Head of caudate nucleus (tissue), 42 donors: ENCODE results near the gene MTSS2.
"Not testable (repeated sequence)": the region's sequence is repeated elsewhere in the genome, so short reads cannot be mapped to it uniquely, and the experiment has no call there.

ENCODE experiments used
- DNase-seq, 42 donors: peaks; one replicate each; pipeline versions ENCODE4 v3.0.0 to v3.0.0-alpha.2; 2020 to 2021; ENCODE audit warnings: mixed read lengths in 7 of 42
- intact Hi-C: fragments of 100-400 bp; cut with DNase I; formaldehyde crosslinking; loops from one replicate; pipeline ENCODE4 v1.15.0; 2022

Gene MTSS2

GRCh38 chr16:70679671-70680494 lies 6.0 kb downstream of the MTSS2 start:
- peak in 11 of 42 donors; percentile 7 to 69 (median 49) for DNase-seq
- intact Hi-C loops, result loop anchor here (2.0 to 5.0 kb wide), 2 partner anchors 47 to 91 kb away; no protein-coding TSS in a partner anchor

- DNase-seq, result peak in 3 of 42 donors; percentile 2 to 15 (median 4)
- intact Hi-C loops, result no loop called here
Measured at GRCh38 chr16:70678898-70679670, 6.8 kb downstream of the MTSS2 start.

GRCh38 chr16:70678121-70678897 lies 7.5 kb downstream of the MTSS2 start:
- DNase-seq, result peak in 3 of 42 donors; percentile 2 to 18 (median 6)
- intact Hi-C loops, result no loop called here

GRCh38 chr16:70677499-70678120 lies 8.2 kb downstream of the MTSS2 start:
- peak in 1 of 42 donors; percentile 1 for DNase-seq
- intact Hi-C loops, result no loop called here

- intact Hi-C loops, result no loop called here
- DNase-seq, result peak in 3 of 42 donors; percentile 2 to 9 (median 5)
Measured at GRCh38 chr16:70676675-70677498, 9.0 kb downstream of the MTSS2 start.

GRCh38 chr16:70675851-70676513 lies 9.9 kb downstream of the MTSS2 start:
- intact Hi-C loops, result no loop called here
- DNase-seq, result peak in 4 of 42 donors; percentile 5 to 36 (median 25)

- DNase-seq, result peak in 7 of 42 donors; percentile 20 to 68 (median 28)
- intact Hi-C loops, result no loop called here
Measured at GRCh38 chr16:70674221-70675014, 11.4 kb downstream of the MTSS2 start.

- DNase-seq, intact Hi-C loops: not testable (repeated sequence)
Measured at GRCh38 chr16:70670938-70671337, 14.9 kb downstream of the MTSS2 start.

- no peak for DNase-seq
- intact Hi-C loops, result no loop called here
Measured at GRCh38 chr16:70670175-70670574, 15.7 kb downstream of the MTSS2 start.

GRCh38 chr16:70665806-70666735 lies 19.8 kb downstream of the MTSS2 start:
- intact Hi-C loops, result no loop called here
- peak in 6 of 42 donors; percentile 3 to 28 (median 19) for DNase-seq

- peak in 8 of 42 donors; percentile 3 to 35 (median 16) for DNase-seq
Measured at GRCh38 chr16:70665113-70665694, 20.6 kb downstream of the MTSS2 start.

GRCh38 chr16:70664325-70665112 lies 21.3 kb downstream of the MTSS2 start:
- peak in 8 of 42 donors; percentile 2 to 41 (median 15) for DNase-seq
- intact Hi-C loops, result no loop called here

More at GRCh38 chr16:70665113-70665694, 20.6 kb downstream of the MTSS2 start:
- intact Hi-C loops, result no loop called here

GRCh38 chr16:70663524-70664324 lies 22.1 kb downstream of the MTSS2 start:
- DNase-seq, result peak in 6 of 42 donors; percentile 4 to 41 (median 18)
- intact Hi-C loops, result no loop called here
